T-cell (primary cell): Measurements from ENCODE around the gene NRL. TPM values are rescaled to one million over a fixed set of nuclear protein-coding genes. Genes with fewer than 3 reads are reported as not detected.
"Not testable (repeated sequence)": the region's sequence is repeated elsewhere in the genome, so short reads cannot be mapped to it uniquely, and the experiment has no call there.

ENCODE experiments used
- ATAC-seq, 4 experiments: fragments of 200-7000 bp in 3 of 4; fragments of 150-1000 bp in 1 of 4; cut with Tn5 transposase; replicated peaks in 1 of 4; 1 replicate in 3 of 4; 2 replicates in 1 of 4; pipeline ENCODE4 v1.10.0; 2021; ENCODE audit warnings: moderate library complexity in 3 of 4, mild to moderate bottlenecking in 2 of 4, moderate number of reproducible peaks in 1 of 4
- CTCF ChIA-PET, 2 donors: fragments of 300-600 bp; sonication (Branson Sonifier 250); formaldehyde crosslinking; loops; one replicate each; lab custom pipeline; 2022; ENCODE audit warnings: antibody characterized with exemption in 2 of 2; lab: Charles Lee
- POLR2A ChIA-PET, 2 donors: fragments of 300-600 bp; sonication (Branson Sonifier 250); formaldehyde crosslinking; loops; one replicate each; lab custom pipeline; 2022; ENCODE audit warnings: antibody characterized with exemption in 2 of 2; lab: Charles Lee
- DNase-seq, 35 experiments: peaks; one replicate each; pipeline versions ENCODE4 v3.0.0 to v3.0.0-alpha.2; 2013 to 2023
- H3K27ac ChIP-seq: one replicate; pipeline ENCODE4 v1.5.1; 2013; ENCODE audit warnings: low read length
- H3K27me3 ChIP-seq, 2 experiments: replicated peaks in 1 of 2; 1 replicate in 1 of 2; 2 replicates in 1 of 2; pipeline versions ENCODE4 v1.6.1 to v1.7.0; 2013; ENCODE audit warnings: low read length in 1 of 2, mixed read lengths in 1 of 2; ENCODE audit not compliant: control insufficient read depth in 2 of 2, insufficient read depth in 2 of 2; ENCODE audit errors: extremely low read depth in 1 of 2
- H3K36me3 ChIP-seq, 2 donors: 1 replicate in 1 of 2; 2 replicates in 1 of 2; pipeline versions ENCODE4 v1.6.1 to v1.7.0; 2013; ENCODE audit warnings: low read length in 1 of 2; ENCODE audit not compliant: control insufficient read depth in 2 of 2, insufficient read depth in 1 of 2; ENCODE audit errors: extremely low read depth in 1 of 2
- H3K4me1 ChIP-seq, 2 experiments: 1 replicate in 1 of 2; 2 replicates in 1 of 2; pipeline versions ENCODE4 v1.6.1 to v1.7.0; 2013; ENCODE audit warnings: low read length in 2 of 2, mixed read lengths in 1 of 2; ENCODE audit not compliant: insufficient read depth in 2 of 2, control insufficient read depth in 1 of 2; ENCODE audit errors: extremely low read depth in 1 of 2
- H3K4me3 ChIP-seq, 2 donors: 1 replicate in 1 of 2; 2 replicates in 1 of 2; pipeline versions ENCODE4 v1.5.1 to v1.7.0; 2013; ENCODE audit warnings: mild to moderate bottlenecking in 2 of 2, low read length in 1 of 2, moderate library complexity in 1 of 2; ENCODE audit not compliant: control insufficient read depth in 1 of 2; ENCODE audit errors: extremely low read depth in 1 of 2
- H3K9me3 ChIP-seq: 2 replicates; pipeline ENCODE4 v1.7.0; 2013
- H3K27ac Mint-ChIP-seq, 2 donors: one replicate each; pipeline ENCODE4 v1.8.0; 2020 to 2021; ENCODE audit warnings: mild to moderate bottlenecking in 2 of 2, mixed read lengths in 2 of 2
- H3K27me3 Mint-ChIP-seq, 2 donors: one replicate each; pipeline ENCODE4 v1.8.0; 2021 to 2022; ENCODE audit warnings: mixed read lengths in 2 of 2
- H3K36me3 Mint-ChIP-seq: one replicate; pipeline ENCODE4 v1.8.0; 2021; ENCODE audit warnings: mixed read lengths
- H3K4me1 Mint-ChIP-seq, 3 donors: one replicate each; pipeline ENCODE4 v1.8.0; 2020 to 2022; ENCODE audit warnings: mixed read lengths in 3 of 3, mild to moderate bottlenecking in 1 of 3
- H3K4me3 Mint-ChIP-seq, 3 donors: one replicate each; pipeline ENCODE4 v1.8.0; 2020 to 2022; ENCODE audit warnings: mild to moderate bottlenecking in 3 of 3, mixed read lengths in 3 of 3, moderate library complexity in 3 of 3
- H3K9me3 Mint-ChIP-seq, 3 donors: one replicate each; pipeline ENCODE4 v1.8.0; 2020 to 2022; ENCODE audit warnings: mixed read lengths in 3 of 3
- WGBS: methylation state at CpG from one replicate; pipeline ENCODE4 v1.1.5; 2013; ENCODE audit warnings: missing lambda C conversion rate; ENCODE audit not compliant: insufficient coverage; 5-methylcytosine and 5-hydroxymethylcytosine counted together
- total RNA-seq, 35 experiments: library from RNA in 6 of 35; stranded (reverse) in 6 of 35; fragments of 120-200 nt in 1 of 35; gene quantifications; one replicate each; pipeline versions ENCODE4 v1.2.1 to v1.2.4 and lab custom pipeline; 2013 to 2026

The NRL gene
- total RNA-seq, 5 donors from 2014 or later (not counting 1 experiment from before 2014, with no cell fraction given) = 1.9 to 3.7 (median 3.4) TPM

- Histone ChIP-seq H3K27ac (no peak within 1 kb of the TSS), H3K36me3 (no peaks in the 10 kb centered on the region), H3K4me1 (peaks cover 2 to 23% of the 10 kb centered on the region in 2 experiments), H3K27me3 (peaks cover 0 to 42% of the 10 kb centered on the region in 2 experiments), H3K4me3 (peak within 1 kb of the TSS; percentile 52 to 69), H3K9me3 (no peaks in the 10 kb centered on the region)
- H3K4me3 Mint-ChIP-seq = peak within 1 kb of the TSS; percentile 79 to 83 (median 80)
- ATAC-seq (peak; percentile 78 to 84 (median 80)), DNase-seq (peak in 32 of 35 experiments; percentile 10 to 77 (median 36))
- no peak within 1 kb of the TSS for H3K27ac Mint-ChIP-seq
- ChIA-PET CTCF (no interaction called here), POLR2A (no interaction called here)
- no peaks in the 10 kb centered on the region for H3K9me3 Mint-ChIP-seq
- WGBS = under 1% methylated on average over 86 of the region's 92 CpGs
- H3K36me3 Mint-ChIP-seq = no peaks in the 10 kb centered on the region
- H3K4me1 Mint-ChIP-seq = peaks cover 10 to 20% (median 16%) of the 10 kb centered on the region in 3 donors
- peaks cover 11 to 23% of the 10 kb centered on the region in 2 donors for H3K27me3 Mint-ChIP-seq
These were observed 62.7 kb downstream of the NRL start, which contains the start of gene CARMIL3 for GRCh38 chr14:24051789-24052655. CARMIL3 (plus strand) TSS chr14:24052009; CDS start chr14:24052154, 145 bp downstream.

- WGBS = 3% methylated on average over 3 of the region's 20 CpGs
- H3K27ac Mint-ChIP-seq = no peak overlapping the region
- Histone ChIP-seq H3K27ac (no peak overlapping the region), H3K36me3 (no peaks in the 10 kb centered on the region), H3K9me3 (no peaks in the 10 kb centered on the region), H3K27me3 (peaks cover 0 to 39% of the 10 kb centered on the region in 2 experiments), H3K4me1 (peaks cover 2 to 23% of the 10 kb centered on the region in 2 experiments), H3K4me3 (peak overlapping the region; percentile 52 to 53)
- H3K36me3 Mint-ChIP-seq = no peaks in the 10 kb centered on the region
- H3K4me1 Mint-ChIP-seq = peaks cover 10 to 20% (median 16%) of the 10 kb centered on the region in 3 donors
- ATAC-seq (peak in 2 of 4 experiments; percentile 9 to 12), DNase-seq (peak in 3 of 35 experiments; percentile 5 to 25 (median 11))
- no peaks in the 10 kb centered on the region for H3K9me3 Mint-ChIP-seq
- H3K27me3 Mint-ChIP-seq = peaks cover 11 to 25% of the 10 kb centered on the region in 2 donors
- peak overlapping the region; percentile 79 to 83 (median 80) for H3K4me3 Mint-ChIP-seq
- CTCF ChIA-PET = no interaction called here
- POLR2A ChIA-PET = no interaction called here
These were observed 63.5 kb downstream of the NRL start for GRCh38 chr14:24051176-24051788.

- H3K36me3 ChIP-seq, ATAC-seq, H3K27ac ChIP-seq, POLR2A ChIA-PET, H3K9me3 Mint-ChIP-seq, H3K9me3 ChIP-seq, H3K27ac Mint-ChIP-seq, H3K4me3 ChIP-seq, H3K36me3 Mint-ChIP-seq, DNase-seq, CTCF ChIA-PET: not testable (repeated sequence)
- peaks cover 2 to 23% of the 10 kb centered on the region in 2 experiments for H3K4me1 ChIP-seq
- H3K27me3 Mint-ChIP-seq = peaks cover 12 to 26% of the 10 kb centered on the region in 2 donors
- peak overlapping the region; percentile 79 to 83 (median 80) for H3K4me3 Mint-ChIP-seq
- 80% methylated on average over 1 of the region's 8 CpGs for WGBS
- peaks cover 0 to 36% of the 10 kb centered on the region in 2 experiments for H3K27me3 ChIP-seq
- peaks cover 12 to 20% (median 16%) of the 10 kb centered on the region in 3 donors for H3K4me1 Mint-ChIP-seq
These were observed 64.0 kb downstream of the NRL start for GRCh38 chr14:24050753-24051152.

- H3K4me3 Mint-ChIP-seq, CTCF ChIA-PET, H3K27ac ChIP-seq, H3K36me3 Mint-ChIP-seq, H3K4me3 ChIP-seq, POLR2A ChIA-PET, DNase-seq, H3K36me3 ChIP-seq, H3K27ac Mint-ChIP-seq, H3K9me3 Mint-ChIP-seq, H3K9me3 ChIP-seq, ATAC-seq: not testable (repeated sequence)
- Histone ChIP-seq H3K27me3 (peaks cover 0 to 29% of the 10 kb centered on the region in 2 experiments), H3K4me1 (peaks cover 2 to 23% of the 10 kb centered on the region in 2 experiments)
- H3K27me3 Mint-ChIP-seq = peaks cover 16 to 24% of the 10 kb centered on the region in 2 donors
- peaks cover 16 to 20% (median 18%) of the 10 kb centered on the region in 3 donors for H3K4me1 Mint-ChIP-seq
- WGBS = no CpG with 5 or more reads among the region's 2 CpGs
These were observed 65.7 kb downstream of the NRL start for GRCh38 chr14:24049002-24049401.

GRCh38 chr14:24042746-24043145 is 72.0 kb downstream of the NRL start:
- H3K36me3 Mint-ChIP-seq = no peaks in the 10 kb centered on the region
- ChIA-PET POLR2A (no interaction called here), CTCF (interaction anchor here (0.6 to 1.2 kb wide), 2 partner anchors 14 to 377 kb away, joined by 4 to 5 read pairs; no protein-coding TSS in a partner anchor)
- H3K27me3 Mint-ChIP-seq = peaks cover 5 to 9% of the 10 kb centered on the region in 2 donors
- Histone ChIP-seq H3K4me3 (no peak overlapping the region), H3K36me3 (no peaks in the 10 kb centered on the region), H3K9me3 (no peaks in the 10 kb centered on the region), H3K27me3 (peaks cover 0 to 3% of the 10 kb centered on the region in 2 experiments), H3K27ac (no peak overlapping the region), H3K4me1 (no peaks in the 10 kb centered on the region)
- 72% methylated on average over 3 of the region's 5 CpGs for WGBS
- ATAC-seq (no peak), DNase-seq (no peak)
- H3K4me3 Mint-ChIP-seq = no peak overlapping the region
- H3K4me1 Mint-ChIP-seq = peaks cover 0 to 8% (median 0%) of the 10 kb centered on the region in 3 donors
- H3K9me3 Mint-ChIP-seq = no peaks in the 10 kb centered on the region
- no peak overlapping the region for H3K27ac Mint-ChIP-seq

GRCh38 chr14:24040692-24041091 is 74.1 kb downstream of the NRL start:
- H3K9me3 Mint-ChIP-seq = no peaks in the 10 kb centered on the region
- ChIA-PET CTCF (no interaction called here), POLR2A (no interaction called here)
- peaks cover 4 to 6% of the 10 kb centered on the region in 2 donors for H3K27me3 Mint-ChIP-seq
- Histone ChIP-seq H3K27me3 (peaks cover 0 to 3% of the 10 kb centered on the region in 2 experiments), H3K4me3 (no peak overlapping the region), H3K9me3 (no peaks in the 10 kb centered on the region), H3K36me3 (no peaks in the 10 kb centered on the region), H3K27ac (no peak overlapping the region), H3K4me1 (peaks cover 0 to 10% of the 10 kb centered on the region in 2 experiments)
- ATAC-seq (no peak), DNase-seq (no peak)
- no peaks in the 10 kb centered on the region for H3K36me3 Mint-ChIP-seq
- no peak overlapping the region for H3K4me3 Mint-ChIP-seq
- WGBS = 67% methylated on average over 1 of the region's 2 CpGs
- H3K4me1 Mint-ChIP-seq = peaks cover 9 to 18% (median 9%) of the 10 kb centered on the region in 3 donors
- no peak overlapping the region for H3K27ac Mint-ChIP-seq
